HepG2 (cell line): ENCODE results near the gene MSRB2. TPM values are rescaled to one million over a fixed set of nuclear protein-coding genes. Genes with fewer than 3 reads are reported as not detected.

Experiments
- GABPA ChIP-seq, 2 experiments: IDR thresholded peaks; 2 replicates each; pipeline ENCODE4 v1.6.1; 2011 to 2016; ENCODE audit warnings: low read depth in 2 of 2, low read length in 1 of 2, missing biosample characterization in 1 of 2, missing genetic modification characterization in 1 of 2
- HDAC2 ChIP-seq: sonication (generic); formaldehyde crosslinking; IDR thresholded peaks from 2 replicates; pipeline ENCODE4 v1.4.0; 2020; ENCODE audit warnings: missing genetic modification reagents
- HNF4A ChIP-seq: sonication (generic); formaldehyde crosslinking; IDR thresholded peaks from 2 replicates; pipeline ENCODE4 v1.4.0; 2020; ENCODE audit warnings: missing genetic modification reagents
- KLF11 ChIP-seq: IDR thresholded peaks from 2 replicates; pipeline ENCODE4 v1.6.1; 2016; ENCODE audit warnings: missing compliant biosample characterization
- THAP11 ChIP-seq: IDR thresholded peaks from 2 replicates; pipeline ENCODE4 v1.6.1; 2016; ENCODE audit warnings: missing biosample characterization, missing genetic modification reagents
- ZNF431 ChIP-seq: sonication (generic); formaldehyde crosslinking; IDR thresholded peaks from 2 replicates; pipeline ENCODE4 v1.9.0; 2022; ENCODE audit warnings: missing genetic modification reagents, low read depth, mild to moderate bottlenecking, borderline replicate concordance
- ZSCAN29 ChIP-seq: sonication (generic); formaldehyde crosslinking; conservative IDR thresholded peaks from 2 replicates; pipeline ENCODE4 v1.4.0; 2020; ENCODE audit warnings: mild to moderate bottlenecking, missing genetic modification reagents
- polyA plus RNA-seq, 8 experiments: library from polyadenylated mRNA; depleted of rRNA in 3 of 8; stranded (reverse) in 7 of 8; unstranded in 1 of 8; fragments of >200 nt; fragmentation: Illumina TruSeq in 4 of 8; extraction: Trizol in 4 of 8; gene quantifications; 2 replicates each; pipeline versions ENCODE4 v1.2.1 to v1.2.3, GENCODE V29; 2011 to 2016; ENCODE audit warnings: low read depth in 4 of 8, missing spikeins in 1 of 8, mixed read lengths in 1 of 8; ENCODE audit not compliant: insufficient read depth in 1 of 8
- total RNA-seq, 5 experiments: library from RNA; depleted of rRNA; stranded (reverse); fragments of >200 nt; fragmentation: Illumina TruSeq; extraction: Trizol; gene quantifications; 2 replicates each; pipeline ENCODE4 v1.2.3, GENCODE V29; 2016; ENCODE audit warnings: low read depth in 1 of 5
- TF ChIP-seq, protein P1 (sequence below): sonication (generic); formaldehyde crosslinking; IDR thresholded peaks from 2 replicates; pipeline ENCODE4 v1.4.0; 2020; ENCODE audit warnings: missing genetic modification reagents, mild to moderate bottlenecking, borderline replicate concordance
- TF ChIP-seq, protein P2 (sequence below): sonication (generic); formaldehyde crosslinking; IDR thresholded peaks from 2 replicates; pipeline ENCODE4 v1.4.0; 2020; ENCODE audit warnings: mild to moderate bottlenecking, missing genetic modification reagents
- TF ChIP-seq, protein P3 (sequence below): sonication (generic); formaldehyde crosslinking; IDR thresholded peaks from 2 replicates; pipeline ENCODE4 v1.5.1; 2020; ENCODE audit warnings: missing genetic modification reagents, mild to moderate bottlenecking, borderline replicate concordance
- TF ChIP-seq, protein P4 (sequence below): IDR thresholded peaks from 2 replicates; pipeline ENCODE4 v1.6.1; 2018; ENCODE audit warnings: missing genetic modification reagents, mild to moderate bottlenecking, missing compliant biosample characterization
- TF ChIP-seq, protein P5 (sequence below): sonication (generic); formaldehyde crosslinking; IDR thresholded peaks from 2 replicates; pipeline ENCODE4 v1.4.0; 2020; ENCODE audit warnings: missing genetic modification reagents
- TF ChIP-seq, protein P6 (sequence below): IDR thresholded peaks from 2 replicates; pipeline ENCODE4 v1.6.1; 2016; ENCODE audit warnings: missing genetic modification reagents, missing compliant biosample characterization
- TF ChIP-seq, protein P7 (sequence below): IDR thresholded peaks from 2 replicates; pipeline ENCODE4 v1.6.1; 2016; ENCODE audit warnings: low read depth, missing genetic modification reagents, missing compliant biosample characterization

MSRB2 gene
- total and polyA plus RNA-seq, 2 of the 13 experiments (the other 11 are each of a cell fraction or from before 2014, with no cell fraction given): 8.3 to 22.1 TPM

DNA sequence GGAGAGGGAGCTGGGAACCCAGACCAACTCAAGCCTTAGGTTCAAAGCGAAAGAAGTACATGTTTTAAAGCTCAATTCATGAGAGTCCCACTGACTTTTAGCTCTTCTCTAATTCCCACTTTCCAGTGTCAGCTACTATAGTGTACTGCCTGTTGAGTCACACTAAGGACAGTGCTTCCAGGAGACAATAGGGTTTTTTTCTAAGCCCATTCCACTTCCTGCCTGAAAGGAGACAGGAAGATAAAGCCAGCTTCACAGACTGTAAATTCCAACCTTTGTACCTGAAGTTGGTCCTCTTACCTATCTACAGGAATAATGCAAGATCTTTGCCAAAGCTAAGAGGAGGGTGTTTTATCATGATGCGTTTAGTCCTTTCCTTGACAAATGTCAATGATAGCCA is 4.4 kb downstream of the MSRB2 start (continued):
- TF ChIP-seq, protein P1, sequence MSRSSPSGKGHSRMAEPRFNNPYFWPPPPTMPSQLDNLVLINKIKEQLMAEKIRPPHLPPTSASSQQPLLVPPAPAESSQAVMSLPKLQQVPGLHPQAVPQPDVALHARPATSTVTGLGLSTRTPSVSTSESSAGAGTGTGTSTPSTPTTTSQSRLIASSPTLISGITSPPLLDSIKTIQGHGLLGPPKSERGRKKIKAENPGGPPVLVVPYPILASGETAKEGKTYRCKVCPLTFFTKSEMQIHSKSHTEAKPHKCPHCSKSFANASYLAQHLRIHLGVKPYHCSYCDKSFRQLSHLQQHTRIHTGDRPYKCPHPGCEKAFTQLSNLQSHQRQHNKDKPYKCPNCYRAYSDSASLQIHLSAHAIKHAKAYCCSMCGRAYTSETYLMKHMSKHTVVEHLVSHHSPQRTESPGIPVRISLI (CRISPR knock-in tag): peak; percentile 89
- TF ChIP-seq GABPA (IDR thresholded peaks at IDR 0.05; ENCODE audit: low read depth, low read length) (no peak), GABPA (CRISPR knock-in tag; IDR thresholded peaks at IDR 0.05; ENCODE audit: low read depth) (peak; percentile 66), THAP11 (peak; percentile 46; the same call in 1 of the 2 replicates), HNF4A (CRISPR knock-in tag) (peak; percentile 45; the same call in 1 of the 2 replicates), KLF11 (CRISPR knock-in tag) (0 out of 2 replicates have a peak, but pooled peaks have one; percentile 51), ZSCAN29 (CRISPR knock-in tag) (no peak), HDAC2 (peak; percentile 32; the same call in 1 of the 2 replicates), ZNF431 (no peak)
- TF ChIP-seq, protein P2, sequence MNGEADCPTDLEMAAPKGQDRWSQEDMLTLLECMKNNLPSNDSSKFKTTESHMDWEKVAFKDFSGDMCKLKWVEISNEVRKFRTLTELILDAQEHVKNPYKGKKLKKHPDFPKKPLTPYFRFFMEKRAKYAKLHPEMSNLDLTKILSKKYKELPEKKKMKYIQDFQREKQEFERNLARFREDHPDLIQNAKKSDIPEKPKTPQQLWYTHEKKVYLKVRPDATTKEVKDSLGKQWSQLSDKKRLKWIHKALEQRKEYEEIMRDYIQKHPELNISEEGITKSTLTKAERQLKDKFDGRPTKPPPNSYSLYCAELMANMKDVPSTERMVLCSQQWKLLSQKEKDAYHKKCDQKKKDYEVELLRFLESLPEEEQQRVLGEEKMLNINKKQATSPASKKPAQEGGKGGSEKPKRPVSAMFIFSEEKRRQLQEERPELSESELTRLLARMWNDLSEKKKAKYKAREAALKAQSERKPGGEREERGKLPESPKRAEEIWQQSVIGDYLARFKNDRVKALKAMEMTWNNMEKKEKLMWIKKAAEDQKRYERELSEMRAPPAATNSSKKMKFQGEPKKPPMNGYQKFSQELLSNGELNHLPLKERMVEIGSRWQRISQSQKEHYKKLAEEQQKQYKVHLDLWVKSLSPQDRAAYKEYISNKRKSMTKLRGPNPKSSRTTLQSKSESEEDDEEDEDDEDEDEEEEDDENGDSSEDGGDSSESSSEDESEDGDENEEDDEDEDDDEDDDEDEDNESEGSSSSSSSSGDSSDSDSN (CRISPR knock-in tag): 0 out of 2 replicates have a peak, but pooled peaks have one; percentile 17
- TF ChIP-seq, protein P3, sequence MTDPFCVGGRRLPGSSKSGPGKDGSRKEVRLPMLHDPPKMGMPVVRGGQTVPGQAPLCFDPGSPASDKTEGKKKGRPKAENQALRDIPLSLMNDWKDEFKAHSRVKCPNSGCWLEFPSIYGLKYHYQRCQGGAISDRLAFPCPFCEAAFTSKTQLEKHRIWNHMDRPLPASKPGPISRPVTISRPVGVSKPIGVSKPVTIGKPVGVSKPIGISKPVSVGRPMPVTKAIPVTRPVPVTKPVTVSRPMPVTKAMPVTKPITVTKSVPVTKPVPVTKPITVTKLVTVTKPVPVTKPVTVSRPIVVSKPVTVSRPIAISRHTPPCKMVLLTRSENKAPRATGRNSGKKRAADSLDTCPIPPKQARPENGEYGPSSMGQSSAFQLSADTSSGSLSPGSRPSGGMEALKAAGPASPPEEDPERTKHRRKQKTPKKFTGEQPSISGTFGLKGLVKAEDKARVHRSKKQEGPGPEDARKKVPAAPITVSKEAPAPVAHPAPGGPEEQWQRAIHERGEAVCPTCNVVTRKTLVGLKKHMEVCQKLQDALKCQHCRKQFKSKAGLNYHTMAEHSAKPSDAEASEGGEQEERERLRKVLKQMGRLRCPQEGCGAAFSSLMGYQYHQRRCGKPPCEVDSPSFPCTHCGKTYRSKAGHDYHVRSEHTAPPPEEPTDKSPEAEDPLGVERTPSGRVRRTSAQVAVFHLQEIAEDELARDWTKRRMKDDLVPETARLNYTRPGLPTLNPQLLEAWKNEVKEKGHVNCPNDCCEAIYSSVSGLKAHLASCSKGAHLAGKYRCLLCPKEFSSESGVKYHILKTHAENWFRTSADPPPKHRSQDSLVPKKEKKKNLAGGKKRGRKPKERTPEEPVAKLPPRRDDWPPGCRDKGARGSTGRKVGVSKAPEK (CRISPR knock-in tag): no peak
- TF ChIP-seq, protein P4, sequence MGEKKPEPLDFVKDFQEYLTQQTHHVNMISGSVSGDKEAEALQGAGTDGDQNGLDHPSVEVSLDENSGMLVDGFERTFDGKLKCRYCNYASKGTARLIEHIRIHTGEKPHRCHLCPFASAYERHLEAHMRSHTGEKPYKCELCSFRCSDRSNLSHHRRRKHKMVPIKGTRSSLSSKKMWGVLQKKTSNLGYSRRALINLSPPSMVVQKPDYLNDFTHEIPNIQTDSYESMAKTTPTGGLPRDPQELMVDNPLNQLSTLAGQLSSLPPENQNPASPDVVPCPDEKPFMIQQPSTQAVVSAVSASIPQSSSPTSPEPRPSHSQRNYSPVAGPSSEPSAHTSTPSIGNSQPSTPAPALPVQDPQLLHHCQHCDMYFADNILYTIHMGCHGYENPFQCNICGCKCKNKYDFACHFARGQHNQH (CRISPR knock-in tag): 0 out of 2 replicates have a peak, but pooled peaks have one; percentile 55
- TF ChIP-seq, protein P5, sequence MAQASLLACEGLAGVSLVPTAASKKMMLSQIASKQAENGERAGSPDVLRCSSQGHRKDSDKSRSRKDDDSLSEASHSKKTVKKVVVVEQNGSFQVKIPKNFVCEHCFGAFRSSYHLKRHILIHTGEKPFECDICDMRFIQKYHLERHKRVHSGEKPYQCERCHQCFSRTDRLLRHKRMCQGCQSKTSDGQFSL (CRISPR knock-in tag): no peak
- TF ChIP-seq, protein P6, sequence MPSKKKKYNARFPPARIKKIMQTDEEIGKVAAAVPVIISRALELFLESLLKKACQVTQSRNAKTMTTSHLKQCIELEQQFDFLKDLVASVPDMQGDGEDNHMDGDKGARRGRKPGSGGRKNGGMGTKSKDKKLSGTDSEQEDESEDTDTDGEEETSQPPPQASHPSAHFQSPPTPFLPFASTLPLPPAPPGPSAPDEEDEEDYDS: 0 out of 2 replicates have a peak, but pooled peaks have one; percentile 36
- TF ChIP-seq, protein P7, sequence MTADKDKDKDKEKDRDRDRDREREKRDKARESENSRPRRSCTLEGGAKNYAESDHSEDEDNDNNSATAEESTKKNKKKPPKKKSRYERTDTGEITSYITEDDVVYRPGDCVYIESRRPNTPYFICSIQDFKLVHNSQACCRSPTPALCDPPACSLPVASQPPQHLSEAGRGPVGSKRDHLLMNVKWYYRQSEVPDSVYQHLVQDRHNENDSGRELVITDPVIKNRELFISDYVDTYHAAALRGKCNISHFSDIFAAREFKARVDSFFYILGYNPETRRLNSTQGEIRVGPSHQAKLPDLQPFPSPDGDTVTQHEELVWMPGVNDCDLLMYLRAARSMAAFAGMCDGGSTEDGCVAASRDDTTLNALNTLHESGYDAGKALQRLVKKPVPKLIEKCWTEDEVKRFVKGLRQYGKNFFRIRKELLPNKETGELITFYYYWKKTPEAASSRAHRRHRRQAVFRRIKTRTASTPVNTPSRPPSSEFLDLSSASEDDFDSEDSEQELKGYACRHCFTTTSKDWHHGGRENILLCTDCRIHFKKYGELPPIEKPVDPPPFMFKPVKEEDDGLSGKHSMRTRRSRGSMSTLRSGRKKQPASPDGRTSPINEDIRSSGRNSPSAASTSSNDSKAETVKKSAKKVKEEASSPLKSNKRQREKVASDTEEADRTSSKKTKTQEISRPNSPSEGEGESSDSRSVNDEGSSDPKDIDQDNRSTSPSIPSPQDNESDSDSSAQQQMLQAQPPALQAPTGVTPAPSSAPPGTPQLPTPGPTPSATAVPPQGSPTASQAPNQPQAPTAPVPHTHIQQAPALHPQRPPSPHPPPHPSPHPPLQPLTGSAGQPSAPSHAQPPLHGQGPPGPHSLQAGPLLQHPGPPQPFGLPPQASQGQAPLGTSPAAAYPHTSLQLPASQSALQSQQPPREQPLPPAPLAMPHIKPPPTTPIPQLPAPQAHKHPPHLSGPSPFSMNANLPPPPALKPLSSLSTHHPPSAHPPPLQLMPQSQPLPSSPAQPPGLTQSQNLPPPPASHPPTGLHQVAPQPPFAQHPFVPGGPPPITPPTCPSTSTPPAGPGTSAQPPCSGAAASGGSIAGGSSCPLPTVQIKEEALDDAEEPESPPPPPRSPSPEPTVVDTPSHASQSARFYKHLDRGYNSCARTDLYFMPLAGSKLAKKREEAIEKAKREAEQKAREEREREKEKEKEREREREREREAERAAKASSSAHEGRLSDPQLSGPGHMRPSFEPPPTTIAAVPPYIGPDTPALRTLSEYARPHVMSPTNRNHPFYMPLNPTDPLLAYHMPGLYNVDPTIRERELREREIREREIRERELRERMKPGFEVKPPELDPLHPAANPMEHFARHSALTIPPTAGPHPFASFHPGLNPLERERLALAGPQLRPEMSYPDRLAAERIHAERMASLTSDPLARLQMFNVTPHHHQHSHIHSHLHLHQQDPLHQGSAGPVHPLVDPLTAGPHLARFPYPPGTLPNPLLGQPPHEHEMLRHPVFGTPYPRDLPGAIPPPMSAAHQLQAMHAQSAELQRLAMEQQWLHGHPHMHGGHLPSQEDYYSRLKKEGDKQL: no peak
